NB4 (cell line): ENCODE measurements around the gene PPFIA1.

Source experiments
- DNase-seq: peaks from one replicate; pipeline ENCODE4 v3.0.0; 2010; ENCODE audit warnings: low read depth
- H3K4me3 ChIP-seq: one replicate; pipeline ENCODE4 v1.5.1; 2011; ENCODE audit warnings: mild to moderate bottlenecking, low read depth, low read length, moderate library complexity
- CTCF ChIP-seq: IDR thresholded peaks from one replicate; pipeline ENCODE4 v1.5.1; 2012; ENCODE audit warnings: low read depth, low read length
- MAX ChIP-seq: IDR thresholded peaks from 2 replicates; pipeline ENCODE4 v1.6.1; 2011; ENCODE audit warnings: low read depth, low read length
- MYC ChIP-seq: IDR thresholded peaks from 2 replicates; pipeline ENCODE4 v1.6.1; 2011; ENCODE audit warnings: low read depth, low read length
- POLR2A ChIP-seq: IDR thresholded peaks from 2 replicates; pipeline ENCODE4 v1.6.1; 2011; ENCODE audit warnings: mild to moderate bottlenecking; ENCODE audit not compliant: insufficient read length; ENCODE audit errors: extremely low read depth

Gene PPFIA1

GRCh38 chr11:70398834-70399680, 128.6 kb downstream of the PPFIA1 start:
- peak; percentile 84 for DNase-seq
- TF ChIP-seq MYC = no peak
- no peak for TF ChIP-seq POLR2A
- no peak for TF ChIP-seq CTCF
- TF ChIP-seq MAX = no peak
- H3K4me3 ChIP-seq = peak overlapping the region; percentile 52

DNA sequence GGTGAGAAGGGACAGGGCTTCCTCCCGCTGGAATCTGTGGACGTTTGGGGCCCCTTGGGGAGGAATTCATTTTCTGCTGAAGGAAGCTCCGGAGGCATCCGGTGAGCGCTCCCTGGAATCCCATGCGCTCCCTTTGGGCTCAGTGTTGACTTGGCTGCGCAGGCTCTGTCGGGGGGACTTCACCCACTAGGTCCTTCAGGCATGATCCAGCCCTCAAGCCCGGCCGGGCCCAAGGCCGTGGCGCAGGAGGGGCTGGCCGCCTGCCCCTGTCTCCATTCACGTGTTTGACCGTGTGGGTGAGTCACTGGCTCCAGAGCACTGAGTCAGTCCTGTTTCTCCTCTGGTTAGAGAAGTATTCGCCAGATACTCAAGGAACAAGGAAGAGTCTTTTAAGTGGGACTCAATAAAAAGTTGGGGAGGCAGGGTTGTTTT, 129.2 kb downstream of the PPFIA1 start:
- peak; percentile 92 for DNase-seq
- TF ChIP-seq MAX (peak; percentile 91), MYC (peak; percentile 80), CTCF (no peak), POLR2A (no peak)
- H3K4me3 ChIP-seq = peak overlapping the region; percentile 52

DNA sequence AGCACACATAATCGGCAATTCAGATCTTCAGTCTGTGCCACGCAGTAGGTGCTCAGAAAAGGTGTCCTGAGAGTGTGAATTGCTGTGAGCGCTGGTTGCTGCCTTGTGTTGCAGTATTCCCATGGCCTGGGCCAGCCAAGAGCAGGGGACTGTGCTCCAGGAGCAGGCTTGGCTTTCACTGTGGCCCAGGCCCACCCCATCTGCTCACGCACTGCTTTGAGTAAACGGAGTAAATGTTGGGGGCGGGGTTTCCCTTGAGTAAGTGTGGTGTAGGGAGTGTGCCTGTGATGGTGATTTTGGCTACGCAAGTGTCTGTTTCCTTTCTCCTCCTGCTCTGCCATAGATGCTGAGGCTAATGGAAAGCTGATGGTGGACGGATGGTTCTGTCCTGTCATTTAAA, 130.2 kb downstream of the PPFIA1 start:
- no peak for DNase-seq
- TF ChIP-seq MAX (no peak), MYC (no peak), POLR2A (no peak), CTCF (no peak)
- H3K4me3 ChIP-seq = no peak overlapping the region

- DNase-seq = no peak
- TF ChIP-seq CTCF (no peak), POLR2A (no peak)
- H3K4me3 ChIP-seq = no peak overlapping the region
Measured at GRCh38 chr11:70402016-70402415, 131.5 kb downstream of the PPFIA1 start.

DNA sequence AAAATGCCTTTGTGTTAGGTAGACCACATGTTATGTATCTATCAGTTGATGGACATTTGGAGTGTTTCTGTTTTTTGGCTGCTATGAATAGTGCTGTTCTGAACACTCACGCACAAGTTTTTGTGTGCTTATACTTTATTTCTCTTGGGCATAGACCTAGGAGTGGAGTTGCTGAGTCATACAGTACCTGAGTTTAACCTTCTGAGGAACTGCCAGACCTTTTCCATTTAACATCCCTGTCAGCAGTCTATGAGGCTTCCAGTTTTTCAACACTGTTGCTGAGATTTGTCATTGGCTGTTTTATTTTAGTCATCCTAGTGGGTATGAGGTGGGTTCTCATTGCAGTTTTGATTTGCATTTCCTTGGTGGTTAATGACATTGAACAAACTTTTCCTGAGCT, 132.2 kb downstream of the PPFIA1 start:
- no peak overlapping the region for H3K4me3 ChIP-seq
- DNase-seq = no peak
- TF ChIP-seq MAX = no peak
- TF ChIP-seq POLR2A = no peak
- no peak for TF ChIP-seq CTCF
